Measurements from ENCODE around the gene PRRC2C.

DNA sequence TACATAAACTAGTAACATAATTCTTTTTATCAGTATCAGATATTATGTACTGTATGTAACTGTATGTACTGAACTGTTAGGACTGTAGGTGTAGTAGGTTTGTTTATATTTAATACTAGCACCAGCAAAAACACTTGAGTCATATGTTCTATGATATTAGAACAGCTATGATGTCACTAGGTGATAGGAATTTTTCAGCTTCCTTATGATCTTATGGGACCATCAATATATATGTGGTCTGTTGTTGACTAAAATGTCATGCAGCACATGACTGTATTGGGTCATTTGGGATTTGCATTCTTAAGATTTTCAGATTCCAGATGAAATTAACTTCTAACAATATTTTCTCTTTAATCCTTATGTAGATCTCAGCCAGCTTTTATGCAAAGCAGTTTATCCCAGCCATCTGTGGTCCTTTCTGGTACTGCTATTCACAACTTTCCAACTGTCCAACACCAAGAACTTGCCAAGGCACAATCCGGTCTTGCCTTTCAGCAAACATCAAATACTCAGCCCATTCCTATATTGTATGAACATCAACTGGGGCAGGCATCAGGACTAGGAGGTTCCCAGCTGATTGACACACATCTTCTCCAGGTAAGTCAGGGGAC lies 98.4 kb downstream of the PRRC2C start:
- TF ChIP-seq POLR2A (IDR thresholded peaks at IDR 0.05): no peak
- TF ChIP-seq, protein P1, sequence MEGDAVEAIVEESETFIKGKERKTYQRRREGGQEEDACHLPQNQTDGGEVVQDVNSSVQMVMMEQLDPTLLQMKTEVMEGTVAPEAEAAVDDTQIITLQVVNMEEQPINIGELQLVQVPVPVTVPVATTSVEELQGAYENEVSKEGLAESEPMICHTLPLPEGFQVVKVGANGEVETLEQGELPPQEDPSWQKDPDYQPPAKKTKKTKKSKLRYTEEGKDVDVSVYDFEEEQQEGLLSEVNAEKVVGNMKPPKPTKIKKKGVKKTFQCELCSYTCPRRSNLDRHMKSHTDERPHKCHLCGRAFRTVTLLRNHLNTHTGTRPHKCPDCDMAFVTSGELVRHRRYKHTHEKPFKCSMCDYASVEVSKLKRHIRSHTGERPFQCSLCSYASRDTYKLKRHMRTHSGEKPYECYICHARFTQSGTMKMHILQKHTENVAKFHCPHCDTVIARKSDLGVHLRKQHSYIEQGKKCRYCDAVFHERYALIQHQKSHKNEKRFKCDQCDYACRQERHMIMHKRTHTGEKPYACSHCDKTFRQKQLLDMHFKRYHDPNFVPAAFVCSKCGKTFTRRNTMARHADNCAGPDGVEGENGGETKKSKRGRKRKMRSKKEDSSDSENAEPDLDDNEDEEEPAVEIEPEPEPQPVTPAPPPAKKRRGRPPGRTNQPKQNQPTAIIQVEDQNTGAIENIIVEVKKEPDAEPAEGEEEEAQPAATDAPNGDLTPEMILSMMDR (IDR thresholded peaks at IDR 0.05): no peak

Measured in Peyer's patch (tissue), 4 donors.